ENCODE data around the gene VAMP2.

Gene VAMP2

GRCh38 chr17:8185582-8186445 lies 23.1 kb upstream of the VAMP2 start:
- peaks cover 13% of the 10 kb centered on the region for H3K4me1 ChIP-seq (ENCODE audit: control insufficient read depth, insufficient read depth, low read length)
- peak overlapping the region; percentile 86 for H3K4me3 ChIP-seq (ENCODE audit: low read depth, low read length)
- H3K9me3 ChIP-seq (ENCODE audit: control insufficient read depth, insufficient read depth, low read depth, low read length): no peaks in the 10 kb centered on the region
- ChIA-PET CTCF (interaction anchor here (0.6 to 1.5 kb wide), 13 partner anchors 24 to 557 kb away, joined by 3 to 7 read pairs (median 3); no protein-coding TSS in a partner anchor), POLR2A (interaction anchor here (0.7 to 13.9 kb wide), 12 partner anchors 9 to 116 kb away, joined by 3 to 394 read pairs (median 10); partner anchors contain the start of genes AURKB, CTC1, PFAS and TMEM107)
- H3K36me3 ChIP-seq (ENCODE audit: control insufficient read depth in 2 of 2, insufficient read depth in 1 of 2, low read length in 2 of 2): no peaks in the 10 kb centered on the region
- H3K27ac ChIP-seq (ENCODE audit: extremely low read depth, low read depth, low read length): peak overlapping the region; percentile 79
- TF ChIP-seq ZNF670 (tag by site-specific recombination; IDR thresholded peaks at IDR 0.05; ENCODE audit: low read depth) (no peak), PATZ1 (tag by site-specific recombination; IDR thresholded peaks at IDR 0.05) (peak; percentile 78), ZNF449 (tag by site-specific recombination; IDR thresholded peaks at IDR 0.05) (no peak), ZNF324 (tag by site-specific recombination; IDR thresholded peaks at IDR 0.05) (peak; percentile 78), ZBTB6 (tag by site-specific recombination; IDR thresholded peaks at IDR 0.05) (peak; percentile 51; the same call in 1 of the 2 replicates), ZNF24 (tag by site-specific recombination; IDR thresholded peaks at IDR 0.05) (0 out of 2 replicates have a peak, but pooled peaks have one; percentile 17), ZNF501 (tag by site-specific recombination; IDR thresholded peaks at IDR 0.05) (peak; percentile 67; the same call in 1 of the 2 replicates), YY1 (tag by site-specific recombination; IDR thresholded peaks at IDR 0.05) (peak; percentile 64; the same call in 1 of the 2 replicates), ZBTB8A (tag by site-specific recombination; IDR thresholded peaks at IDR 0.05) (peak; percentile 98), ZXDB (tag by site-specific recombination; IDR thresholded peaks at IDR 0.05) (peak; percentile 15; the same call in 1 of the 2 replicates), ZNF664 (tag by site-specific recombination; IDR thresholded peaks at IDR 0.05) (no peak), ZBTB17 (tag by site-specific recombination; IDR thresholded peaks at IDR 0.05) (peak; percentile 98), KLF17 (tag by site-specific recombination; IDR thresholded peaks at IDR 0.05) (peak; percentile 80; the same call in 1 of the 2 replicates), OSR2 (tag by site-specific recombination; IDR thresholded peaks at IDR 0.05) (peak; percentile 64), ZNF555 (tag by site-specific recombination; conservative IDR thresholded peaks at IDR 0.05) (no peak), SETDB1 (IDR thresholded peaks at IDR 0.05; ENCODE audit: insufficient read length, low read length) (no peak), ZNF580 (tag by site-specific recombination; IDR thresholded peaks at IDR 0.05) (peak; percentile 79; the same call in 1 of the 2 replicates), PRDM2 (tag by site-specific recombination; IDR thresholded peaks at IDR 0.05; ENCODE audit: borderline replicate concordance) (peak; percentile 16; the same call in 1 of the 2 replicates), PBX3 (CRISPR knock-in tag; IDR thresholded peaks at IDR 0.05) (0 out of 2 replicates have a peak, but pooled peaks have one; percentile 4), ZNF311 (tag by site-specific recombination; IDR thresholded peaks at IDR 0.05; ENCODE audit: borderline replicate concordance) (no peak), ZNF391 (tag by site-specific recombination; IDR thresholded peaks at IDR 0.05; ENCODE audit: borderline replicate concordance, low read depth) (peak; percentile 92; the same call in 1 of the 2 replicates), ZNF239 (tag by site-specific recombination; IDR thresholded peaks at IDR 0.05) (no peak)

Measured in HEK293 (cell line).